ENCODE measurements around the gene PAEP.

PAEP gene

DNA sequence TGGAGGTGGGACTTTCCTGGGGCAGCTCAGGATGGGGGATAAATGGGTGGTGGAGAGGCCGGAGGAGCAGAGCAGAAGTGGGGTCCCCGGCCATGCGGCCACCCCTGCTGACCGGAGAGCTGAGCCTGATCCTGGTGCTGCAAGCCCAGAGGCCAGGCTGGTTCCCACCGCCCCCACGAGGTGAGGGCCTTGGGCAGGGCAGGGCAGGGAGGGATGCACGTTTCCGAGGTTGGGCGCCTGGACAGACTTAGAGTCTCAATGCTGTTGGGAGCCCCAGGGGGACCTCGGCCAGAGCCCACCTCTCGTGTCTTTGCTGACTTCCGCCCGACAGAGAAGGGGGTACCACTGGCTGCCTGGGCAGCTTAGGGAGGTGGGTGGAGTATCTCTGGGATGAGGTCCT lies 10.1 kb upstream of the PAEP start:
- no peak for DNase-seq

DNA sequence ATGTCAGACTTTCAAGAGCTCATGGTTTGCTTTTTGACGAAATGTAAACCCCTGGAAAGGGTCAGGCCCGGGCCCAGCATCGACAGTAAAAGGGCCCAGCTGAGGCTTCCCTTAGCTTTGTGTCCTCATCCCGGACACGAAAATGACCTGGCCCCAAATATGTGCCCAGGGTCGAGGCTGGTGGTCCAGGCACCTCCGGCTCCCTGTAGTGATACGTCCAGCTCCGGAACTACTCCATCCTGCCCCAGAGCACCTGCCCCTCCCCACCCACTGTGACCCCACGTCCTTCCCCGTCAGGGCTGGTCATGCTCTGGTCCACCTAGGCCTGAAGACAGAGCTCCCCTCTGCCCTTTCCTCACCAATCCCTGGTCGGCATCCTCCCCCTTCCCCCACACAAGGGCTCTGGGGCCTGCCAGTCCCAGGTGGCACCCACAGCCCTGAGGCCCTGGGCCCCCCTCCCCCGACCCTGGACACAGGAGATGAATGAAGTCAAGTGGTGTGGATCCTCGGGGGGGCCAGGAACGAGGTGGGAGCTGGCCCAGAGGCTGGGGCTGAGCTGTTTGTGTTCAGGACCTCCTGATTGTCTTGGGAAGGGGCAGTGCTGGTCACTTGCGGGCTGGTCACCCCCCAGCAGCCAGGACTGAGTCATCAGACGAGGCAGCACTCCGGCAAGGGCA lies 9.4 kb upstream of the PAEP start:
- no peak for DNase-seq

GRCh38 chr9:135552698-135553171 lies 8.8 kb upstream of the PAEP start:
- no peak for DNase-seq

GRCh38 chr9:135554718-135555117 lies 6.8 kb upstream of the PAEP start:
- no peak for DNase-seq

DNA sequence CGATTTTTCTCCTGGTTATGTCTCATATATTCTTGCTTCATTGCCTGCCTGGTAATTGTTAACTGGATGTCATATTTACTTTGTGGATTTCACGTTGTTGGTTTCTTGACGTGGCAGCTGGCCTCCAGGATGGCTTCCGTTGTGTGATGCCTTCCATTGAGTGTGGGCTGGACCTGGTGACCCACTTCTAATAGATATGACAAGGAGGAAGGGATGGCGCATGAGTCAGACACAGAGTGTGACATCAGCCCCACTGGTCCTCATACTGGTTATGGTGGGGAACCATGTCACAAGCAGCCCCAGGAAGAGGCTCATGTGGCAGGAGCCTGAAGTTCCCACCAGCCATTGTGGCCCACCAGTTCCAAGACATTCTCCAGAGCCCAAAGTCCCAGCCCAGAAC lies 6.4 kb upstream of the PAEP start:
- no peak for DNase-seq

DNA sequence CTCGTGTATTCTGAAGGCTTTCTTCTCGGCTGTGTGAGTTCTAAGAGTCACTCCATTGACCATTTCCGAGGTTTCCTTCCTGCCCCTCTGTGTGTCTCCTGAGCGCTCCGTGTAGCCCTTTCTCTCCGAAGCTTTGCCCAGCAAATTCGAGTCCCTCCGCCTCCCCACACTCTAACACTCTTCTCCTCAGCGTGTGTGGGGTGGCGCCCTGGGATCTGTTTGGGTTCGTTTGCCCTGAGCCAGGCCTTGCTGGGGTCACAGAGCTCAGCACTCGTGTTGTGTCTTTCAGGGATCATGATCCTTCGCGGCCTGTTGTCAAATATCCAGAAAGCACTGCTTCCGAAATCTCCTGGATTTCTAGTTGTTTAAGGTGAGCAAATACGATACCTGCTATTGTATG lies 5.6 kb upstream of the PAEP start:
- no peak for DNase-seq

- no peak for DNase-seq
These were observed 1.9 kb upstream of the PAEP start for GRCh38 chr9:135559606-135560005.

- no peak for DNase-seq
These were observed 734 bp downstream of the PAEP start for GRCh38 chr9:135562235-135562745.

- DNase-seq = no peak
These were observed 1.5 kb downstream of the PAEP start for GRCh38 chr9:135563039-135563476.

DNA sequence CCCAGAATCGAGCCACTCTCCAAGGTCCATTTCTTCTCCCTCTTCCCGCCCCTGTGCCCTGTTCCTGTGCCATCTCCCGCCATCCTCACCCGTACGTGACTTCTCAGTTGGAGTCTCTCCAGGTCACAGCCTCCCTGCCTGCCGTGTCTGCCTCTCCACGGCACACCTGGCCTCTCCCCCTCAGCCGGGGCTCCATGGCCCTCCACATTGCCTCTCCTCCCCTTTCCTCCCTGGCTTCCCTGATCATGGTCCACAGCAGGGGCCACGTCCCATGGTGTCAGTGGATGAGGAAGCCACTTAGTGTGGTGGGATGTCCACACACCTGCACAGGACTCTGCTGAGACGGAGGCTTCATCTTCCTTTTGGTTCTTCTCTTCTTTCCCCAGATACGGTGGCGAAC lies 2.3 kb downstream of the PAEP start:
- no peak for DNase-seq

DNA sequence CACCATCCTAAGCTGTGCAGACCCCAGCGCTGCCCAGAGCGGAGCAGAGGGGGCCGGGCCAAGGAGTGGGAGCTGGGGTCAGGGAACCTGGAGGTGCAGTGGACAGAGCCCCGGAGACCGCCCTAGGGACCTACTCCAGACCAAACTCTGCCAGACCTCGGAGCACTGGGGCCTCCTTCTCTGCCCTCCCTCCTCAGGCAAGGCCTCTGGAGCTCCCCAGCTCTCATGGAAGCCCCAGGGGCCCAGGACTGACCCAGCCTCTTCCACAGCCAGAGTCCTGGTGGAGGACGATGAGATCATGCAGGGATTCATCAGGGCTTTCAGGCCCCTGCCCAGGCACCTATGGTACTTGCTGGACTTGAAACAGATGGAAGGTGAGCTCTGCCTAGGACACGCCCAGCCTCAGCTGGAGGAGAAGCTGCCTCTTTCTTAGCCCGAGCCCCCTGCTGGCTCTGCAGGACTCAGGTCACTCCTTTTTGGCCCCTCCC lies 3.6 kb downstream of the PAEP start:
- DNase-seq = no peak

- DNase-seq = no peak
These were observed 4.1 kb downstream of the PAEP start for GRCh38 chr9:135565636-135566035.

DNA sequence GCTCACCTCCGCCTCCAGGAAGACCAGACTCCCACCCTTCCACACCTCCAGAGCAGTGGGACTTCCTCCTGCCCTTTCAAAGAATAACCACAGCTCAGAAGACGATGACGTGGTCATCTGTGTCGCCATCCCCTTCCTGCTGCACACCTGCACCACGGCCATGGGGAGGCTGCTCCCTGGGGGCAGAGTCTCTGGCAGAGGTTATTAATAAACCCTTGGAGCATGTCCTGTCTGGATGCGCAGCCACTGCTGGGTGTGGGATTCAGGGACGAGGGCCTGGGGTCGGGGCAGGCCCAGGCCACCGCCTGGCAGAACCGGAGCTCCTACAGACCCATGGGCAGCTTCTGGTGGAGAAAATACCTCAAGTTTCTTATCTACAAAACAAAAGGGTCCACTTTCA lies 5.0 kb downstream of the PAEP start:
- no peak for DNase-seq

- DNase-seq = no peak
These were observed 5.8 kb downstream of the PAEP start for GRCh38 chr9:135567311-135567710.

- DNase-seq = no peak
These were observed 6.5 kb downstream of the PAEP start for GRCh38 chr9:135568026-135568425.

GRCh38 chr9:135570456-135570855 lies 8.9 kb downstream of the PAEP start:
- DNase-seq = no peak

DNA sequence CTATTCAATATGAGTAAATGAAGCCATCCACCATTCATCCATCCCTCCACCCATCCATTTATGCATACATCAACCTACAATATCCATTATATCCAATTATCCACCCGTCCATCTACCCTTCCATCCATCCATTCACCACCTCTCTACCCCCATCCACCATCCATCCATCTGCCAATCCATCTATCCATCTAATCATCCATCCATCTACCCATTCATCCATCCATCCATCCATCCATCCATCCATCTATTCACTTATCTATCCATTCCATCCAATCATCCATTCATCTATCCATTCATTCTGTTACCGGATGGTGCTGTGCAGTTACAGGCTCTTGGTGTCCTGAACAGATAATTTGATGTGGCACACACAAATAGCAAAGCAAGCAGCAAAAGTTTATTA lies 10.7 kb downstream of the PAEP start:
- no peak for DNase-seq

DNA sequence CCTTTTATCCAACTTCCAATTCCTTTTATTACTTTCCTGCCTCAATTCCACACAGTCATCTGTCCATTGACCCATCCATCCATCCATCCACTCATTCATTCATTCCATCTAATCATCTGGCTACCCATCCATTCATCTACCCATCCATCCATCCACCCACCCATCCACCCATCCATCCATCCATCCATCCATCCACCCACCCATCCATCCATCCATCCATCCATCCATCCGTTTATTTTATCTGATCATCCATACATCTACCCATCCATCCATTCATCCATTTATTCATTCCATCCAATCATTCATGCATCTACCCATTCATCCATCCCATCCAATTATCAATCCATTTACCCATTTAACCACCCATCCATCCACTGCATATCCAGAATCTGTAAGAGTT lies 11.6 kb downstream of the PAEP start:
- no peak for DNase-seq

DNA sequence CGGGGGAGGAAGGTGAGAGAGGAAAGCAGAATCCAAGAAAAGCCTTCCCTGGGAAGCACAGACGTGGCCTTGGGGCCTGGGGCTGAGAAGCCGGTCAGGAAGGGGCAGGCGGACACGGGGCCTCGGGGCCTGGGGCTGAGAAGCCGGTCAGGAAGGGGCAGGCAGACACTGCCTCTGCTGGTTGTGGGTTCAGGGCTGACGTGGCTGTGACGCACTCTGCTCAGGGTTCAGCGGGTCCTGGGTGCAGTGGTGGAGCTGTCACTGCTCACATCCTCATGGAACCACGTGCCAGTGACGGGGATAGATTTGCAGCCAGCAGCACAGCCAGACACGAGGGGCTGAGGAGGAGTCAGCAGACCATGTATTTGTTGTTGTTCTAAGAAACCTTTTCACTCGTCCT lies 12.8 kb downstream of the PAEP start:
- DNase-seq = no peak

DNA sequence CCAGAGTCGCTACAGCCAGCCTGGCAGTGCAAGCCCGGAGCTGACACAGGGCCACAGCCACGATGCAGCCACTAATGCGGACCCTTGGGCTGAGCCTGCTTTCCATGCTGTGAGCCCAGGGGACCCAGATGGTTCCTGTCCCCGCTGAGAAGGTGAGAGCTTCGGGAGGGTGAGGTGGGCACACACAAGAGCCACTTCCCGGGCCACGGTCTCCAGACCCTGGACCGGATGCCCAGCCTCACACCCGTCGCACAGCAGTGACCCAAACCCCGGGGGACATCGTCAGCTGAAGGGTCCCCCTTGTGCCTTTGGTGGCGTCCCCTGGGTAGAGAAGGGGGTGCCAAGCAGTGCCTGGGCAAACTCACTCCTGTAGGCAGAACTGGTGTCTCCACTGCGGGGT lies 13.4 kb downstream of the PAEP start:
- DNase-seq = no peak

- DNase-seq = no peak
These were observed 14.6 kb downstream of the PAEP start for GRCh38 chr9:135575995-135576631.

DNA sequence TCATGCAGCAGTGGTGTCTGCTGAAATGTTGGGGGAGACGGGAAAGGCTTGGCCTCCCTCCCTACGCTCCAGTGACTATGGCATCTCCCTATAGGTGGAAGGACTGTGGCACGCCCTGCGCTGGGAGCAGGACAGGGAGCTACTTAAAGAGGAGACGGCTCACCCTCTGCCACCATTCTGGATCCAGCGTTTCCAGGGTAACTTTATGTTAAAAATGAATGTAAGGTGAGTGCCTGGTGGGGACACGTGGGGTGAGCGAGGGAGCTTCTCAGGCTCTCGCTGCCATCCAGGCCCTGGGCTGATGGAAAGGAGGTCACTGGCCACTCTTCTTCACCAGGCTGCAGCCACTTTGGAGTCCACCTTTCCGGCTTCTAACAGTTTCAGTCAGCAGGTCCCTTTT lies 15.7 kb downstream of the PAEP start:
- no peak for DNase-seq

DNA sequence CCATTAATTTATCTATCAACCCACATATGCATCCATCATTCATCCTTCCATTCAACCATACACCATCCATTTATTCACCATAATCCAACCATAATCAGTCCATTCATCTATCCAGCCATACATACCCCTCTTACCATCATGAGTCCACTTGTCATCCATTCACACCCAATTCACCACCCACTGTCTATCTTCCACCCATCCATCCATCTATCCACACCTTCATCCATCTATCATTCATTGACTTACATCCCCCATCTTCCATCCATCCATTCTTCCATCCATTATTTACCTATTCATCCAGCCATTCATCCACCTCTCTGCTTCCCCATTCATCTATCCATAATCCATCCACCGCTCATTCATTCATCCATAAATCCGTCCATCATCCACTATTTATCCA lies 17.8 kb downstream of the PAEP start:
- no peak for DNase-seq

DNA sequence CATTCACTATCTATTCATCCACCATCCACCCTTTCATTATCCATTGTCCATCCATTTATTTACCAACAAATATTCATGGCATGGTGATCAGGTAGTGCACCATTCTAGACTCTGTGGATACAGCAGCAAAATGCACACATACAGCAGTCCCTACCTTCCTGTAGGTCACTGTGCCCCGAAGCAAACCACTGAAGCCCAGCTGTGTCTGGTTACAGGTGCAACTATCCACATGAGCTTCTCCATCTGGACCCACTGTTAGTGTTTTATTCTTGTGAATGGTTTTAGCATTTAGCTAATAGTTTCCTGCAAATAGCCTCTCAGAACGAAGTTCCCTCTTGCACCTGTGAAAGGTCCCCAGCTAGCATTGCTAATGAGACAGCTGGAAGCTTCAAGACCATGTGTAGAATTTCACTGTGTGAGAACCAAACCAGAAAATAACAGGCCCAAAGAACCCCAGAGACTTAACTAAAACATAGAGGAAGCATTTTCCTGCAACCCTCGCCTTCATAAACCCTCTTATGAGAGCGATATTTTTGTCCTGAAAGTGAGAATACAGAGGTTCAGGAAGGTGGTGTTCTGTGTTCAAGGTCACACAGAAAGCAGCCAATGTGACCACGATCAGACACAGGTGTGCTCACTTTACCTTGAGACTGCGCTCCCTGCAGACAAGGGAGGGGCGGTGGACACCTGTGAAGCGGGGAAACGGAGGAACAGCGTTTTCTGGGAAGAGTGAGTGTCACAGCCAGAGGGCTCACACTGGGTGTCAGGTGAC lies 18.5 kb downstream of the PAEP start:
- DNase-seq = no peak
